Measurements from ENCODE around the gene IL1A. TPM values are rescaled to one million over a fixed set of nuclear protein-coding genes. Genes with fewer than 3 reads are reported as not detected.
A peak's percentile ranks its signal among the peaks of the same experiment; 100 is the strongest.

The IL1A gene
- total and polyA plus RNA-seq, 10 of the 15 experiments (the other 5 are each of a cell fraction or from before 2014, with no cell fraction given), result 0.10 to 8.7 (median 6.9) TPM

GRCh38 chr2:112831513-112831845, 47.2 kb upstream of the IL1A start (continued):
- TF ChIP-seq ZNF687 (IDR thresholded peaks at IDR 0.05), result peak; percentile 82

- no peaks in the 10 kb centered on the region; the same call in 2 of the 3 replicates for H3K9me3 ChIP-seq (replicated peaks; ENCODE audit: control insufficient read depth, insufficient read depth, low read length)
- BruUV-seq (replicated peaks), result no TSS peak
- no peak overlapping the region for H3K9ac ChIP-seq (ENCODE audit: control insufficient read depth, insufficient read depth, low read length)
- H3K79me2 ChIP-seq (ENCODE audit: control insufficient read depth, insufficient read depth, low read length), result no peaks in the 10 kb centered on the region
- in situ Hi-C loops (cut with MboI), result no loop called here
- POLR2A ChIA-PET, result interaction anchor here (0.6 to 1.2 kb wide), 2 partner anchors 81 to 149 kb away, joined by 3 to 4 read pairs; no protein-coding TSS in a partner anchor
- no peaks in the 10 kb centered on the region for H3K36me3 ChIP-seq (ENCODE audit: control insufficient read depth in 2 of 2, insufficient read depth in 2 of 2, low read length in 1 of 2)
- no peak overlapping the region for H3K4me3 ChIP-seq
- TF ChIP-seq BRCA1 (IDR thresholded peaks at IDR 0.05; ENCODE audit: low read depth, low read length) (no peak), RUNX3 (IDR thresholded peaks at IDR 0.05; ENCODE audit: low read length) (0 out of 2 replicates have a peak, but pooled peaks have one; percentile 20)
- RAD21 ChIA-PET (ENCODE audit: unreplicated experiment), result interaction anchor here (0.7 to 2.1 kb wide), 3 partner anchors 9 to 50 kb away, joined by 3 to 6 read pairs (median 3); no protein-coding TSS in a partner anchor
- H3K4me1 ChIP-seq (ENCODE audit: control insufficient read depth, insufficient read depth, low read length), result peaks cover 12% of the 10 kb centered on the region
- CTCF ChIA-PET, result interaction anchor here (1.1 to 2.2 kb wide), 5 partner anchors 14 to 81 kb away, joined by 3 to 7 read pairs (median 5); no protein-coding TSS in a partner anchor
- H4K20me1 ChIP-seq (ENCODE audit: control insufficient read depth, insufficient read depth), result no peaks in the 10 kb centered on the region
- FAIRE-seq, result no peak
- no peak overlapping the region for H2AFZ ChIP-seq (ENCODE audit: control insufficient read depth, low read depth, low read length)
- no peaks in the 10 kb centered on the region for H3K27me3 ChIP-seq (replicated peaks in 1 of 2; ENCODE audit: control insufficient read depth in 2 of 2, insufficient read depth in 2 of 2, low read length in 1 of 2)
- intact Hi-C loops (cut with micrococcal nuclease; ENCODE audit: unreplicated experiment), result no loop called here
- no peak overlapping the region for H3K4me2 ChIP-seq (ENCODE audit: control insufficient read depth, insufficient read depth)
- no peak overlapping the region for H3K27ac ChIP-seq (ENCODE audit: control insufficient read depth, insufficient read depth)
- 71% methylated on average over 5 of the region's 5 CpGs for WGBS (ENCODE audit: insufficient coverage, insufficient replicate concordance, low lambda C conversion rate, missing lambda C conversion rate)
- no peak for DNase-seq (ENCODE audit: low read depth, low spot score)
- SMC1A ChIA-PET (ENCODE audit: uncharacterized antibody, unreplicated experiment), result interaction anchor here (0.7 to 6.5 kb wide), 8 partner anchors 9 to 82 kb away, joined by 3 to 33 read pairs (median 4); no protein-coding TSS in a partner anchor
- ATAC-seq, result no peak
Measured at GRCh38 chr2:112830682-112831512, 46.6 kb upstream of the IL1A start.

Measured in GM12878 (cell line).